Esophagus muscularis mucosa (tissue), 4 donors: ENCODE results near the gene HSPA12B. TPM values are rescaled to one million over a fixed set of nuclear protein-coding genes. Genes with fewer than 3 reads are reported as not detected.

Experiments
- DNase-seq: peaks from one replicate; pipeline ENCODE4 v3.0.0-alpha.2; 2017; ENCODE audit errors: extremely low spot score
- H3K27ac ChIP-seq, 4 donors: fragments of 200-600 bp; sonication (generic); replicated peaks in 1 of 4; 1 replicate in 3 of 4; 2 replicates in 1 of 4; pipeline ENCODE4 v1.5.1; 2016 to 2019; ENCODE audit warnings: mild to moderate bottlenecking in 1 of 4
- H3K27me3 ChIP-seq, 4 donors: fragments of 200-600 bp; sonication (generic); one replicate each; pipeline versions ENCODE4 v1.5.1 to v1.6.0; 2016 to 2019
- H3K36me3 ChIP-seq, 4 donors: fragments of 200-600 bp; sonication (generic); one replicate each; pipeline ENCODE4 v1.5.1; 2016 to 2019
- H3K4me1 ChIP-seq, 4 donors: fragments of 200-600 bp; sonication (generic); one replicate each; pipeline ENCODE4 v1.5.1; 2016 to 2019
- H3K4me3 ChIP-seq, 4 donors: fragments of 200-600 bp; sonication (generic); 1 replicate in 2 of 4; 2 replicates in 2 of 4; pipeline ENCODE4 v1.5.1; 2016 to 2019; ENCODE audit warnings: mild to moderate bottlenecking in 4 of 4, moderate library complexity in 1 of 4
- H3K9me3 ChIP-seq, 4 donors: fragments of 200-600 bp; sonication (generic); 1 replicate in 3 of 4; 2 replicates in 1 of 4; pipeline ENCODE4 v1.5.1; 2016 to 2019
- EP300 ChIP-seq: sonication (generic); formaldehyde crosslinking; IDR thresholded peaks from one replicate; pipeline ENCODE4 v1.6.1; 2017; ENCODE audit warnings: antibody characterized with exemption
- POLR2A ChIP-seq: fragments of 450-650 bp; IDR thresholded peaks from one replicate; pipeline ENCODE4 v1.6.1; 2017; ENCODE audit warnings: antibody characterized with exemption, moderate library complexity, mild to moderate bottlenecking, low read depth
- POLR2AphosphoS5 ChIP-seq, 2 donors: sonication (generic); formaldehyde crosslinking; IDR thresholded peaks; one replicate each; pipeline ENCODE4 v1.6.1; 2017; ENCODE audit warnings: antibody characterized with exemption in 2 of 2
- WGBS: methylation state at CpG from one replicate; pipeline ENCODE4 v1.1.5; 2018; 5-methylcytosine and 5-hydroxymethylcytosine counted together
- intact Hi-C: fragments of 100-400 bp; cut with DNase I; formaldehyde crosslinking; loops from one replicate; pipeline ENCODE4 v1.15.1; 2023
- total RNA-seq, 4 donors: library from RNA; depleted of rRNA; stranded (reverse); fragments of >200 nt; gene quantifications; one replicate each; pipeline versions ENCODE4 v1.1.0 to v1.2.1, GENCODE V29; 2016
- TF ChIP-seq, protein P1 (sequence below), 3 experiments: fragments of 200-600 bp in 2 of 3; fragments of 450-650 bp in 1 of 3; sonication (generic) in 2 of 3; IDR thresholded peaks; one replicate each; pipeline ENCODE4 v1.5.1; 2017 to 2019; ENCODE audit warnings: antibody characterized with exemption in 3 of 3, mild to moderate bottlenecking in 2 of 3, moderate library complexity in 1 of 3

Gene HSPA12B
- total RNA-seq, 4 donors from 2014 or later, result 8.9 to 22.2 (median 16.4) TPM

DNA sequence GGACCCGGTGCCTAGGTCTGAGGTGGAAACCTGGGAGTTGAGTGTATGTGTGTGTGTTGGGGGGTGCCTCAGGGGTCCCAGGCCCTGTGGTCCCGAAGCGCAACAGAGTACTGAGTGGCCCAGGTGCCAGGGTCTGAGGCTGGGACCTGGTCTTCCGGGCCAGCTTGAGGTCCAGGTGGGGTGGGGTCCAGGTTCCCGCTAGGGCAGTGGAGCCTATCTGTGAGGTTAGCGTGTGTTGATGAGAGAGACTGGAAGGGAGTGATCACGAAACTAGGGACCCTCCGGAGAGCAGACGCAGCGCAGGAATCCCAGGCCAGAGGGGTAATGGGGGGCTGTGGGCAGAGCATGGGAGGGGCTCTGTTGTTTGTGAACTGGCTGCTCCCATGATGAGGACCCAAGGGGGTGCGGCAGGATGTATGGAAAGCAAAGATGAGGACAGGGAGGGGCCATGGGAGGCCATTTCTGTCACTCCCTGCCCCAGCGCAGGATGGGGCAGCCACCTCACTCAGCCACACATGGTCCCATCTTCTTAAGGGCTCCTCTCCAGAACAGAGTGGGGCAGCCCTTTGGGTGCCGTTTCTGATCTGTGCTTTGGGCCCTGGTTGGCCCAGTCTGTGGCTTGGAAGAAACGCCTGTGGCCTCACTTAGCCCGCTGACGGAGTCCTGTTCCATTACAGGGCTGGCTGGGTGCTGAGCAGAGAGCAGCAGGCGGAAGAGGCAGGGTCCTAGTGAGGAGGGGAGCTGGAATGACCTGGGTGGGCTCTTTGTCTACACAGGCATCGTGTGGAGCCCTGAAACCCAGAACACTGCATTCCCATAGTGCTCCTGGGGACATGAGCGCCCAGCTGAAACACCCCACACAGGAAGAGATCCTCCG is 872 bp downstream of the HSPA12B start:
- H3K36me3 ChIP-seq, result peaks cover 0 to 20% (median 0%) of the 10 kb centered on the region in 4 donors
- DNase-seq, result no peak
- no peaks in the 10 kb centered on the region for H3K9me3 ChIP-seq
- peaks cover 43 to 56% (median 49%) of the 10 kb centered on the region in 4 donors for H3K4me1 ChIP-seq
- intact Hi-C loops, result no loop called here
- peak overlapping the region; percentile 65 to 76 (median 68) for H3K27ac ChIP-seq
- TF ChIP-seq POLR2A (no peak), POLR2AphosphoS5 (IDR thresholded peaks at IDR 0.05) (no peak), EP300 (no peak)
- TF ChIP-seq, protein P1, sequence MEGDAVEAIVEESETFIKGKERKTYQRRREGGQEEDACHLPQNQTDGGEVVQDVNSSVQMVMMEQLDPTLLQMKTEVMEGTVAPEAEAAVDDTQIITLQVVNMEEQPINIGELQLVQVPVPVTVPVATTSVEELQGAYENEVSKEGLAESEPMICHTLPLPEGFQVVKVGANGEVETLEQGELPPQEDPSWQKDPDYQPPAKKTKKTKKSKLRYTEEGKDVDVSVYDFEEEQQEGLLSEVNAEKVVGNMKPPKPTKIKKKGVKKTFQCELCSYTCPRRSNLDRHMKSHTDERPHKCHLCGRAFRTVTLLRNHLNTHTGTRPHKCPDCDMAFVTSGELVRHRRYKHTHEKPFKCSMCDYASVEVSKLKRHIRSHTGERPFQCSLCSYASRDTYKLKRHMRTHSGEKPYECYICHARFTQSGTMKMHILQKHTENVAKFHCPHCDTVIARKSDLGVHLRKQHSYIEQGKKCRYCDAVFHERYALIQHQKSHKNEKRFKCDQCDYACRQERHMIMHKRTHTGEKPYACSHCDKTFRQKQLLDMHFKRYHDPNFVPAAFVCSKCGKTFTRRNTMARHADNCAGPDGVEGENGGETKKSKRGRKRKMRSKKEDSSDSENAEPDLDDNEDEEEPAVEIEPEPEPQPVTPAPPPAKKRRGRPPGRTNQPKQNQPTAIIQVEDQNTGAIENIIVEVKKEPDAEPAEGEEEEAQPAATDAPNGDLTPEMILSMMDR (IDR thresholded peaks at IDR 0.05), result no peak
- peaks cover 0 to 54% (median 3%) of the 10 kb centered on the region in 4 donors for H3K27me3 ChIP-seq
- peak overlapping the region; percentile 45 to 64 (median 54) for H3K4me3 ChIP-seq
- 79% methylated on average over 18 of the region's 20 CpGs for WGBS

DNA sequence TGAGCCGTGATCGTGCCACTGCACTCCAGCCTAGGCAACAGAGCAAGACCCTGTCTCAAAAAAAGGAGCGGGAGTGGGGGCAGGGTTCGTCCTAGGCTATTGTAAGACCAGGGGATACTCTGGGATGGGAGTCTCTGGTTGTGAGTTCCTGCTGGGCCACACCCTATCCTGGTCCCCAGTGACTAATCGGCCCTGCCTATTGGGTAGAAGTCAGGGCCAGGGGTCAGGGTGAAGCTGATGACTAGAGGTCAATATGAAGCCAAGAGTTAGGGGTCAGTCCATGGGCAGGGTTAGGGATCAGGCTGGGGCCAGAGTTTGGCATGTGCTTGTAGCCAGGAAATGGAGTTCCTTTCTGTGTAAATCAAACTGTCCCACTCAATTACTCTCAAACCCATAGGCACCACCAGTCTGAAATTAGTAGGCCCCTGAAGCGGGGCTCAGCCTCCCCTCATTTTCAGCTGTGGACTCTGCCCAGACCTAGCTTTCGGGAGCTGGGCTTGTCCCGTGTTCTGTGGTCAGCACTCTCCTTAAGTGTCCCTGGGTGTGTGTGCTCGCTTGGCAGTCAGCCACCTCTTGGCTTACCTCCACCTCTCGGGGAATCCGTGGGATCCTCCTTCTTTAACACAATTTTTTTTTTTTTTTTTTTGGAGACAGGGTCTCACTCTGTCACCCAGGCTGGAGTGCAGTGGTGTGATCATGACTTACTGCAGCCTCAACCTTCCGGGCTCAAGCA is 1.8 kb downstream of the HSPA12B start:
- no peak for DNase-seq
- Histone ChIP-seq H3K27ac (peak overlapping the region; percentile 65 to 76 (median 68)), H3K4me3 (peak overlapping the region; percentile 45 to 64 (median 54)), H3K9me3 (no peaks in the 10 kb centered on the region), H3K27me3 (peaks cover 0 to 47% (median 3%) of the 10 kb centered on the region in 4 donors), H3K36me3 (peaks cover 0 to 20% (median 0%) of the 10 kb centered on the region in 4 donors), H3K4me1 (peaks cover 35 to 60% (median 42%) of the 10 kb centered on the region in 4 donors)
- 67% methylated on average over 12 of the region's 12 CpGs for WGBS
- intact Hi-C loops, result no loop called here
- TF ChIP-seq POLR2A (no peak), POLR2AphosphoS5 (IDR thresholded peaks at IDR 0.05) (peak; percentile 10 to 15)

DNA sequence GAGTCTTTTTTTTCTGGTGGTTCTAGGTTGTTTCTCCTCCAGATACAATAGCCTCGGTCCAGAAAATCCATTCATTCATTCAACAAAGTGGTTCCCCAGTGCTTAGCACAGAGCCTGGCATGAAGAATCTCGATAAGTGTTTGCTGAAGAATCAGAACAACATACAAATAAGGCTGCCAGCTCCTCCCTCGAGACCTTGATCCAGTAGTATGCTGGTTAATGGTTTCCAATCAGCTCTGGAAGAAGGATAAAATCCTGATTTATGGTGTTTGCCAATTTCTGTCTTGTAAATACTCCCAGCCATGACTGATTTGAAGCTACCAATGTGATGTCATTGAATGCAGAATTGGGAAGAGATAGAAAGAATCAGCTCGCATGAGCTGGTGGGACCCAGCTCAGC is 3.3 kb downstream of the HSPA12B start:
- H3K27me3 ChIP-seq, result peaks cover 0 to 32% (median 3%) of the 10 kb centered on the region in 4 donors

DNA sequence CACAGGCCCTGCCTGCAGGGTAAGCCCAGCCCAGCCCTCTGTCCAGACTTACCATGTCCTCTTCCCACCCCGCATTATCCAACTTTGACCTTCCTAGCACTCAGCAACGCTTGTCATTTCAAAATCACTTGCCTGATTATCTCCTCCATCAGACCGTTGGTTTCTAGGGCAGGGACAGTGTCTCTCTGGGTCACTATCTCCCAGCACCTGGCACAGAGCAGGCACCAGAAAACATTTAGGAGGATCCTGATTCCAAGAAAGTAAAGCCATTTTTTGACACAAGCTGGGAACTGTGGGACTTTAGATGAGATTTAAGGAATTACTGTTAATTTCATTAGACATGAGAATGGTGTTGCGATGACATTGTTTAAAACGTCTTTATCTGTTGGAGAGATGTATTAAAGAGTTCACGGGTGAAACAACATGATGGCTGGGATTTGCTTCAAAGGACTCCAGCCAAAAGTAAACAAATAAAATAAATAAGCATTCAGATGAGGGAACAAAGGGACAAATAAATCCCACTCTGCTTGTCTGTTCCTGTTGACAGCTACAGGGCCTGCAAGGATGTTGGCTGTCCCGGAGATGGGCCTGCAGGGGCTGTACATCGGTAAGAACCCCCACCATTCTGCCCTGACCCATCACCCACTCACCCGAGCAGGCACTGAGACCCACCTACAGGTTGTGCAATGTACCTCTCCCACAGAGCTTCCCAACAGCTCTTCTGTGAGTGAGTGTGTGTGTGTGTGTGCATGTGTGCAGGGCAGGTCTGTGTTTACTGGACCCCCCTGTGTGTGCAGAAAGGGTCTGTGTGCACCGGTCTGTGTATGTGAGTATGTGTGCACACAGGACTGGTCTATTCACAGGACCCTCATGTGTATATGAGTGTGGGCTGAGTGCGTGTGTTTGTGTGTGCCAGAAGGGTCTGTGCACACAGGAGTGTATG is 5.9 kb downstream of the HSPA12B start:
- intact Hi-C loops, result no loop called here
- H3K27me3 ChIP-seq, result peaks cover 0 to 7% (median 0%) of the 10 kb centered on the region in 4 donors
- no peak overlapping the region for H3K4me3 ChIP-seq
- peaks cover 0 to 48% (median 0%) of the 10 kb centered on the region in 4 donors for H3K36me3 ChIP-seq
- 73% methylated on average over 10 of the region's 11 CpGs for WGBS
- TF ChIP-seq POLR2A (no peak), EP300 (no peak), POLR2AphosphoS5 (IDR thresholded peaks at IDR 0.05) (no peak)
- TF ChIP-seq, protein P1 (IDR thresholded peaks at IDR 0.05), result no peak
- H3K27ac ChIP-seq, result no peak overlapping the region
- peaks cover 33 to 57% (median 43%) of the 10 kb centered on the region in 4 donors for H3K4me1 ChIP-seq
- no peaks in the 10 kb centered on the region for H3K9me3 ChIP-seq
- DNase-seq, result no peak

More for the DNA sequence above, 3.3 kb downstream of the HSPA12B start:
- WGBS, result 92% methylated on average over 4 of the region's 4 CpGs
- DNase-seq, result no peak
- intact Hi-C loops, result no loop called here
- TF ChIP-seq POLR2A (no peak), POLR2AphosphoS5 (IDR thresholded peaks at IDR 0.05) (no peak), EP300 (no peak)
- TF ChIP-seq, protein P1 (IDR thresholded peaks at IDR 0.05), result no peak
- H3K27ac ChIP-seq, result no peak overlapping the region
- peaks cover 0 to 30% (median 0%) of the 10 kb centered on the region in 4 donors for H3K36me3 ChIP-seq
- H3K4me1 ChIP-seq, result peaks cover 38 to 63% (median 51%) of the 10 kb centered on the region in 4 donors
- H3K4me3 ChIP-seq, result no peak overlapping the region
- no peaks in the 10 kb centered on the region for H3K9me3 ChIP-seq
